Neural cell (in vitro differentiated cells): ENCODE data around the gene ILF3. TPM values are rescaled to one million over a fixed set of nuclear protein-coding genes. Genes with fewer than 3 reads are reported as not detected.

Experiments
- H2AFZ ChIP-seq: fragments of 200-600, 300-800 bp; sonication (generic), shearing (Covaris generic); 2 replicates; pipeline ENCODE4 v1.6.0; 2014; ENCODE audit warnings: low read depth, mild to moderate bottlenecking, antibody characterized with exemption, low read length, moderate library complexity
- H3F3A ChIP-seq: fragments of 200-600 bp; shearing (Covaris generic); 2 replicates; pipeline ENCODE4 v1.6.1; 2016; ENCODE audit warnings: mild to moderate bottlenecking, moderate library complexity, mixed read lengths, antibody characterized with exemption, low read length; ENCODE audit not compliant: insufficient read depth, poor library complexity, severe bottlenecking
- H3K27ac ChIP-seq: fragments of 200-600, 300-800 bp; sonication (generic), shearing (Covaris generic); 2 replicates; pipeline ENCODE4 v1.5.1; 2014; ENCODE audit warnings: mild to moderate bottlenecking, low read length, moderate library complexity
- H3K27me3 ChIP-seq: fragments of 300-800, 200-600 bp; sonication (generic), shearing (Covaris generic); 2 replicates; pipeline ENCODE4 v1.6.0; 2014; ENCODE audit warnings: mild to moderate bottlenecking, low read depth, low read length, moderate library complexity; ENCODE audit not compliant: insufficient read depth
- H3K36me3 ChIP-seq: fragments of 300-800, 200-600 bp; sonication (generic), shearing (Covaris generic); 2 replicates; pipeline ENCODE4 v1.5.1; 2014; ENCODE audit warnings: mild to moderate bottlenecking, antibody characterized with exemption, low read length, moderate library complexity; ENCODE audit not compliant: insufficient read depth
- H3K4me2 ChIP-seq: fragments of 300-800, 200-600 bp; sonication (generic), shearing (Covaris generic); 2 replicates; pipeline ENCODE4 v1.6.0; 2014; ENCODE audit warnings: mild to moderate bottlenecking, low read length
- H3K4me3 ChIP-seq: fragments of 300-800, 200-600 bp; sonication (generic), shearing (Covaris generic); 2 replicates; pipeline ENCODE4 v1.5.1; 2014; ENCODE audit warnings: mild to moderate bottlenecking, low read length, moderate library complexity
- H3K79me2 ChIP-seq: fragments of 200-600 bp; shearing (Covaris generic); replicated peaks from 2 replicates; pipeline ENCODE4 v1.6.0; 2014; ENCODE audit warnings: mild to moderate bottlenecking, low read length, moderate library complexity; ENCODE audit not compliant: insufficient read depth
- H3K9ac ChIP-seq: fragments of 300-800, 200-600 bp; sonication (generic), shearing (Covaris generic); 2 replicates; pipeline ENCODE4 v1.6.1; 2016; ENCODE audit warnings: mild to moderate bottlenecking, low read length, mixed read lengths
- H3K9me2 ChIP-seq: fragments of 200-600 bp; shearing (Covaris generic); 2 replicates; pipeline ENCODE4 v1.6.1; 2016; ENCODE audit warnings: mild to moderate bottlenecking, low read length, mixed read lengths; ENCODE audit not compliant: insufficient read depth
- H3K9me3 ChIP-seq: fragments of 200-600, 300-800 bp; sonication (generic), shearing (Covaris generic); 2 replicates; pipeline ENCODE4 v1.6.1; 2016; ENCODE audit warnings: mild to moderate bottlenecking, mixed run types, low read length, moderate library complexity, mixed read lengths
- H4K20me1 ChIP-seq: fragments of 200-600 bp; shearing (Covaris generic); 2 replicates; pipeline ENCODE4 v1.6.1; 2016; ENCODE audit warnings: mild to moderate bottlenecking, mixed run types; ENCODE audit not compliant: insufficient read depth
- EP300 ChIP-seq: fragments of 450-650 bp; conservative IDR thresholded peaks from 2 replicates; pipeline ENCODE4 v1.6.1; 2014; ENCODE audit warnings: antibody characterized with exemption, mild to moderate bottlenecking, moderate library complexity; ENCODE audit not compliant: poor library complexity, severe bottlenecking
- EZH2 ChIP-seq: fragments of 200-600, 300-800 bp; shearing (Covaris generic), sonication (generic); IDR thresholded peaks from 2 replicates; pipeline ENCODE4 v1.6.1; 2014; ENCODE audit warnings: antibody characterized with exemption, low read length, borderline replicate concordance, mild to moderate bottlenecking; ENCODE audit not compliant: insufficient read depth, poor library complexity, severe bottlenecking
- MXI1 ChIP-seq: fragments of 450-650 bp; conservative IDR thresholded peaks from 2 replicates; pipeline ENCODE4 v1.6.1; 2014; ENCODE audit warnings: antibody characterized with exemption, mild to moderate bottlenecking; ENCODE audit not compliant: poor library complexity, severe bottlenecking
- POLR2AphosphoS5 ChIP-seq: IDR thresholded peaks from 2 replicates; pipeline ENCODE4 v1.6.1; 2012
- RAD21 ChIP-seq: fragments of 450-650 bp; conservative IDR thresholded peaks from 2 replicates; pipeline ENCODE4 v1.6.1; 2014; ENCODE audit warnings: antibody characterized with exemption, mild to moderate bottlenecking, moderate library complexity
- SMC3 ChIP-seq: fragments of 450-650 bp; conservative IDR thresholded peaks from 2 replicates; pipeline ENCODE4 v1.6.1; 2014; ENCODE audit warnings: antibody characterized with exemption, mild to moderate bottlenecking, moderate library complexity; ENCODE audit not compliant: poor library complexity
- TAF1 ChIP-seq: IDR thresholded peaks from 2 replicates; pipeline ENCODE4 v1.6.1; 2012; ENCODE audit warnings: low read depth
- polyA plus RNA-seq: library from polyadenylated mRNA; depleted of rRNA; stranded (reverse); fragments of >200 nt; gene quantifications from 2 replicates; pipeline ENCODE4 v1.2.3, GENCODE V29; 2014
- TF ChIP-seq, protein P1 (sequence below): IDR thresholded peaks from 2 replicates; pipeline ENCODE4 v1.6.1; 2012; ENCODE audit warnings: borderline replicate concordance
- TF ChIP-seq, protein P2 (sequence below): fragments of 450-650 bp; IDR thresholded peaks from 2 replicates; pipeline ENCODE4 v1.5.1; 2014; ENCODE audit warnings: antibody characterized with exemption, mild to moderate bottlenecking, moderate library complexity; ENCODE audit not compliant: poor library complexity, severe bottlenecking

Gene ILF3
- polyA plus RNA-seq, 1 donor from 2014 or later, result 464 TPM

DNA sequence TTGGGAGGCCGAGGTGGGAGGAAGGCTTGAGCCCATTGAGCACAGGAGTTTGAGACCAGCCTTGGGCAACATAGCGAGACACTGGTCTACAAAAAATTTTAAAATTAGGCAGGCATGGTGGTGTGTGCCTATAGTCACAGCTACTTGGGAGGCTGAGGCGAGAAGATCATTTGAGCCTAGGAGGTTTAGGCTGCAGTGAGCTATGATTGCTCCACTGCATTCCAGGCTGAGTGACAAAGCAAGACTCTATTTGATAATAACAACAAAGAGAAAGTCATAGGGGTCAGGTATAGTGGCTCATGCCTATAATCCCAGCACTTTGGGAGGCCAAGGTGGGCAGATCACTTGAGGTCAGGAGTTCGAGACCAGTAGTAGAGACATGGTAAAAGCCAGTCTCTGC, 33.4 kb upstream of the ILF3 start:
- H3K9me2 ChIP-seq, result no peaks in the 10 kb centered on the region
- no peaks in the 10 kb centered on the region for H3K36me3 ChIP-seq
- no peaks in the 10 kb centered on the region for H3K9me3 ChIP-seq
- TF ChIP-seq EZH2 (no peak), RAD21 (no peak), EP300 (no peak), MXI1 (no peak), TAF1 (no peak), SMC3 (no peak), POLR2AphosphoS5 (no peak)
- TF ChIP-seq, protein P1, sequence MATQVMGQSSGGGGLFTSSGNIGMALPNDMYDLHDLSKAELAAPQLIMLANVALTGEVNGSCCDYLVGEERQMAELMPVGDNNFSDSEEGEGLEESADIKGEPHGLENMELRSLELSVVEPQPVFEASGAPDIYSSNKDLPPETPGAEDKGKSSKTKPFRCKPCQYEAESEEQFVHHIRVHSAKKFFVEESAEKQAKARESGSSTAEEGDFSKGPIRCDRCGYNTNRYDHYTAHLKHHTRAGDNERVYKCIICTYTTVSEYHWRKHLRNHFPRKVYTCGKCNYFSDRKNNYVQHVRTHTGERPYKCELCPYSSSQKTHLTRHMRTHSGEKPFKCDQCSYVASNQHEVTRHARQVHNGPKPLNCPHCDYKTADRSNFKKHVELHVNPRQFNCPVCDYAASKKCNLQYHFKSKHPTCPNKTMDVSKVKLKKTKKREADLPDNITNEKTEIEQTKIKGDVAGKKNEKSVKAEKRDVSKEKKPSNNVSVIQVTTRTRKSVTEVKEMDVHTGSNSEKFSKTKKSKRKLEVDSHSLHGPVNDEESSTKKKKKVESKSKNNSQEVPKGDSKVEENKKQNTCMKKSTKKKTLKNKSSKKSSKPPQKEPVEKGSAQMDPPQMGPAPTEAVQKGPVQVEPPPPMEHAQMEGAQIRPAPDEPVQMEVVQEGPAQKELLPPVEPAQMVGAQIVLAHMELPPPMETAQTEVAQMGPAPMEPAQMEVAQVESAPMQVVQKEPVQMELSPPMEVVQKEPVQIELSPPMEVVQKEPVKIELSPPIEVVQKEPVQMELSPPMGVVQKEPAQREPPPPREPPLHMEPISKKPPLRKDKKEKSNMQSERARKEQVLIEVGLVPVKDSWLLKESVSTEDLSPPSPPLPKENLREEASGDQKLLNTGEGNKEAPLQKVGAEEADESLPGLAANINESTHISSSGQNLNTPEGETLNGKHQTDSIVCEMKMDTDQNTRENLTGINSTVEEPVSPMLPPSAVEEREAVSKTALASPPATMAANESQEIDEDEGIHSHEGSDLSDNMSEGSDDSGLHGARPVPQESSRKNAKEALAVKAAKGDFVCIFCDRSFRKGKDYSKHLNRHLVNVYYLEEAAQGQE, result no peak
- TF ChIP-seq, protein P2, sequence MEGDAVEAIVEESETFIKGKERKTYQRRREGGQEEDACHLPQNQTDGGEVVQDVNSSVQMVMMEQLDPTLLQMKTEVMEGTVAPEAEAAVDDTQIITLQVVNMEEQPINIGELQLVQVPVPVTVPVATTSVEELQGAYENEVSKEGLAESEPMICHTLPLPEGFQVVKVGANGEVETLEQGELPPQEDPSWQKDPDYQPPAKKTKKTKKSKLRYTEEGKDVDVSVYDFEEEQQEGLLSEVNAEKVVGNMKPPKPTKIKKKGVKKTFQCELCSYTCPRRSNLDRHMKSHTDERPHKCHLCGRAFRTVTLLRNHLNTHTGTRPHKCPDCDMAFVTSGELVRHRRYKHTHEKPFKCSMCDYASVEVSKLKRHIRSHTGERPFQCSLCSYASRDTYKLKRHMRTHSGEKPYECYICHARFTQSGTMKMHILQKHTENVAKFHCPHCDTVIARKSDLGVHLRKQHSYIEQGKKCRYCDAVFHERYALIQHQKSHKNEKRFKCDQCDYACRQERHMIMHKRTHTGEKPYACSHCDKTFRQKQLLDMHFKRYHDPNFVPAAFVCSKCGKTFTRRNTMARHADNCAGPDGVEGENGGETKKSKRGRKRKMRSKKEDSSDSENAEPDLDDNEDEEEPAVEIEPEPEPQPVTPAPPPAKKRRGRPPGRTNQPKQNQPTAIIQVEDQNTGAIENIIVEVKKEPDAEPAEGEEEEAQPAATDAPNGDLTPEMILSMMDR, result no peak
- no peak overlapping the region for H3K4me2 ChIP-seq
- no peak overlapping the region for H3K9ac ChIP-seq
- H3F3A ChIP-seq, result no peaks in the 10 kb centered on the region
- no peak overlapping the region for H3K27ac ChIP-seq
- H3K79me2 ChIP-seq, result no peaks in the 10 kb centered on the region
- H3K4me3 ChIP-seq, result no peak overlapping the region
- H2AFZ ChIP-seq, result no peak overlapping the region
- H4K20me1 ChIP-seq, result no peaks in the 10 kb centered on the region
- no peaks in the 10 kb centered on the region for H3K27me3 ChIP-seq

- Histone ChIP-seq H3F3A (no peaks in the 10 kb centered on the region), H3K9me3 (no peaks in the 10 kb centered on the region), H3K9me2 (no peaks in the 10 kb centered on the region), H3K4me2 (no peak overlapping the region), H3K27ac (no peak overlapping the region), H3K9ac (no peak overlapping the region), H2AFZ (no peak overlapping the region), H3K27me3 (no peaks in the 10 kb centered on the region), H3K36me3 (no peaks in the 10 kb centered on the region), H4K20me1 (no peaks in the 10 kb centered on the region), H3K79me2 (no peaks in the 10 kb centered on the region), H3K4me3 (no peak overlapping the region)
- TF ChIP-seq RAD21 (no peak), EZH2 (no peak)
These were observed 32.2 kb upstream of the ILF3 start for GRCh38 chr19:10621966-10622365.

GRCh38 chr19:10624585-10624984, 29.6 kb upstream of the ILF3 start:
- H3K4me3 ChIP-seq, result no peak overlapping the region
- no peak overlapping the region for H3K9ac ChIP-seq
- TF ChIP-seq RAD21 (no peak), TAF1 (no peak), SMC3 (no peak), POLR2AphosphoS5 (no peak), EZH2 (no peak), MXI1 (no peak), EP300 (no peak)
- TF ChIP-seq, protein P1, result no peak
- TF ChIP-seq, protein P2, result no peak
- no peaks in the 10 kb centered on the region for H3K79me2 ChIP-seq
- no peaks in the 10 kb centered on the region for H3K36me3 ChIP-seq
- no peaks in the 10 kb centered on the region for H3K9me3 ChIP-seq
- H3K4me2 ChIP-seq, result no peak overlapping the region
- no peaks in the 10 kb centered on the region for H4K20me1 ChIP-seq
- no peaks in the 10 kb centered on the region for H3K9me2 ChIP-seq
- no peak overlapping the region for H3K27ac ChIP-seq
- no peaks in the 10 kb centered on the region for H3F3A ChIP-seq
- no peaks in the 10 kb centered on the region for H3K27me3 ChIP-seq
- no peak overlapping the region for H2AFZ ChIP-seq
